OCI-LY1 (cell line): Measurements from ENCODE around the gene KANSL1.

Experiments used
- H2AFZ ChIP-seq: fragments of 200-600 bp; sonication (generic), shearing (Covaris generic); 2 replicates; pipeline ENCODE4 v1.6.0; 2014; ENCODE audit warnings: antibody characterized with exemption, mild to moderate bottlenecking, low read length
- H3F3A ChIP-seq: fragments of 200-600 bp; sonication (generic), shearing (Covaris generic); 2 replicates; pipeline ENCODE4 v1.6.0; 2014; ENCODE audit warnings: mild to moderate bottlenecking, antibody characterized with exemption, low read length, moderate library complexity; ENCODE audit not compliant: insufficient read depth
- H3K27ac ChIP-seq: fragments of 200-600 bp; sonication (generic); 2 replicates; pipeline ENCODE4 v1.5.1; 2014; ENCODE audit warnings: low read length, mixed run types, mild to moderate bottlenecking, low read depth; ENCODE audit not compliant: poor library complexity, severe bottlenecking
- H3K27me3 ChIP-seq: fragments of 200-600 bp; sonication (generic); 2 replicates; pipeline ENCODE4 v1.6.0; 2014; ENCODE audit warnings: antibody characterized with exemption, mild to moderate bottlenecking, low read length, moderate library complexity; ENCODE audit not compliant: insufficient read depth
- H3K36me3 ChIP-seq: fragments of 200-600 bp; sonication (generic); 2 replicates; pipeline ENCODE4 v1.6.1; 2014; ENCODE audit warnings: mild to moderate bottlenecking, antibody characterized with exemption, low read length, moderate library complexity, mixed read lengths; ENCODE audit not compliant: insufficient read depth
- H3K4me1 ChIP-seq: fragments of 200-600 bp; sonication (generic); 2 replicates; pipeline ENCODE4 v1.5.1; 2014; ENCODE audit warnings: mild to moderate bottlenecking, low read length, moderate library complexity; ENCODE audit not compliant: insufficient read depth, severe bottlenecking
- H3K4me2 ChIP-seq: fragments of 200-600 bp; sonication (generic), shearing (Covaris generic); 2 replicates; pipeline ENCODE4 v1.6.1; 2014; ENCODE audit warnings: low read length
- H3K4me3 ChIP-seq: fragments of 200-600 bp; sonication (generic); 2 replicates; pipeline ENCODE4 v1.5.1; 2014; ENCODE audit warnings: low read length, low read depth, mild to moderate bottlenecking, mixed read lengths; ENCODE audit not compliant: poor library complexity, severe bottlenecking
- H3K79me2 ChIP-seq: fragments of 200-600 bp; shearing (Covaris generic); 2 replicates; pipeline ENCODE4 v1.6.1; 2016; ENCODE audit warnings: mixed run types, low read length, mixed read lengths; ENCODE audit not compliant: insufficient read depth
- H3K9ac ChIP-seq: fragments of 200-600 bp; sonication (generic), shearing (Covaris generic); 2 replicates; pipeline ENCODE4 v1.6.1; 2014; ENCODE audit warnings: mild to moderate bottlenecking, low read length, mixed read lengths
- H3K9me2 ChIP-seq: fragments of 200-600 bp; sonication (generic), shearing (Covaris generic); 2 replicates; pipeline ENCODE4 v1.6.1; 2014; ENCODE audit warnings: low read depth, mild to moderate bottlenecking, low read length, mixed read lengths
- H3K9me3 ChIP-seq: fragments of 200-600 bp; shearing (Covaris generic); 2 replicates; pipeline ENCODE4 v1.6.1; 2014; ENCODE audit warnings: low read length, mixed read lengths
- H4K20me1 ChIP-seq: fragments of 200-600 bp; sonication (generic), shearing (Covaris generic); 2 replicates; pipeline ENCODE4 v1.6.0; 2016; ENCODE audit warnings: mild to moderate bottlenecking, low read length; ENCODE audit not compliant: insufficient read depth
- EZH2 ChIP-seq: fragments of 200-600 bp; sonication (generic), shearing (Covaris generic); IDR thresholded peaks from 2 replicates; pipeline ENCODE4 v1.8.0; 2017; ENCODE audit warnings: borderline replicate concordance, mixed run types, mild to moderate bottlenecking, antibody characterized with exemption, low read length, moderate library complexity, mixed read lengths
- TF ChIP-seq, protein P1 (sequence below): fragments of 200-600 bp; sonication (generic), shearing (Covaris generic); IDR thresholded peaks from 2 replicates; pipeline ENCODE4 v1.5.1; 2017; ENCODE audit warnings: mild to moderate bottlenecking, antibody characterized with exemption, low read length, moderate library complexity, mixed read lengths

KANSL1 gene

GRCh38 chr17:46071796-46072195 lies 121.4 kb downstream of the KANSL1 start:
- Histone ChIP-seq H3K9ac (no peak overlapping the region), H3K4me3 (no peak overlapping the region), H3K36me3 (peaks cover 39% of the 10 kb centered on the region), H3F3A (no peaks in the 10 kb centered on the region), H3K27ac (no peak overlapping the region), H3K79me2 (peaks cover 15% of the 10 kb centered on the region; the same call in 1 of the 2 replicates), H2AFZ (no peak overlapping the region), H3K4me1 (no peaks in the 10 kb centered on the region), H3K4me2 (no peak overlapping the region), H4K20me1 (no peaks in the 10 kb centered on the region), H3K9me2 (no peaks in the 10 kb centered on the region), H3K27me3 (no peaks in the 10 kb centered on the region), H3K9me3 (no peaks in the 10 kb centered on the region)
- TF ChIP-seq, protein P1, sequence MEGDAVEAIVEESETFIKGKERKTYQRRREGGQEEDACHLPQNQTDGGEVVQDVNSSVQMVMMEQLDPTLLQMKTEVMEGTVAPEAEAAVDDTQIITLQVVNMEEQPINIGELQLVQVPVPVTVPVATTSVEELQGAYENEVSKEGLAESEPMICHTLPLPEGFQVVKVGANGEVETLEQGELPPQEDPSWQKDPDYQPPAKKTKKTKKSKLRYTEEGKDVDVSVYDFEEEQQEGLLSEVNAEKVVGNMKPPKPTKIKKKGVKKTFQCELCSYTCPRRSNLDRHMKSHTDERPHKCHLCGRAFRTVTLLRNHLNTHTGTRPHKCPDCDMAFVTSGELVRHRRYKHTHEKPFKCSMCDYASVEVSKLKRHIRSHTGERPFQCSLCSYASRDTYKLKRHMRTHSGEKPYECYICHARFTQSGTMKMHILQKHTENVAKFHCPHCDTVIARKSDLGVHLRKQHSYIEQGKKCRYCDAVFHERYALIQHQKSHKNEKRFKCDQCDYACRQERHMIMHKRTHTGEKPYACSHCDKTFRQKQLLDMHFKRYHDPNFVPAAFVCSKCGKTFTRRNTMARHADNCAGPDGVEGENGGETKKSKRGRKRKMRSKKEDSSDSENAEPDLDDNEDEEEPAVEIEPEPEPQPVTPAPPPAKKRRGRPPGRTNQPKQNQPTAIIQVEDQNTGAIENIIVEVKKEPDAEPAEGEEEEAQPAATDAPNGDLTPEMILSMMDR: no peak
- TF ChIP-seq EZH2: no peak

- no peaks in the 10 kb centered on the region for H4K20me1 ChIP-seq
- no peak overlapping the region for H3K9ac ChIP-seq
- no peak overlapping the region for H3K4me2 ChIP-seq
- H3K27ac ChIP-seq: no peak overlapping the region
- H3K9me2 ChIP-seq: no peaks in the 10 kb centered on the region
- no peaks in the 10 kb centered on the region for H3K27me3 ChIP-seq
- no peaks in the 10 kb centered on the region for H3K4me1 ChIP-seq
- no peak overlapping the region for H3K4me3 ChIP-seq
- no peaks in the 10 kb centered on the region for H3F3A ChIP-seq
- H3K79me2 ChIP-seq: no peaks in the 10 kb centered on the region
- H3K36me3 ChIP-seq: peaks cover 67% of the 10 kb centered on the region
- TF ChIP-seq EZH2: no peak
- TF ChIP-seq, protein P1: no peak
- no peak overlapping the region for H2AFZ ChIP-seq
- H3K9me3 ChIP-seq: no peaks in the 10 kb centered on the region
Measured at GRCh38 chr17:46064460-46064859, 128.8 kb downstream of the KANSL1 start.

DNA sequence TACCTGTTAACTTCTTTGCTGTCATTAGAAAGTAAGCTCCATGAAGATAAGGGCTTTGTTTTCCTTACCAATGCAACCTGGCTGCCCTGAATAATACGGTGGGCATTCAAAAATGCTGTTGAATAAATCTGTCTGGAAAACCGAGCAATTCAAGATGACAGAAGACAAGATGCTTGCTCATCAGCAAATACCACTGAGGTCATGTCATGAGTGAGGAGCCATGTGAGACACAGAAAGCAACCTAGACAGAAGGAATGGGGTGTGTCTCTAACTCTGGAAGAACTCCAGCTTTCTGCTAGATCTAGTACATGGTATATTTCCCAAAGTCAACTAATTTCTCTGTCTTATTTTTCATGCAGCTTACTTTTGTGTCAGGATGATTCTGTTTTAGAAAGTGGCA lies 130.0 kb downstream of the KANSL1 start:
- H3K9ac ChIP-seq: no peak overlapping the region
- H4K20me1 ChIP-seq: no peaks in the 10 kb centered on the region
- H3K27me3 ChIP-seq: no peaks in the 10 kb centered on the region
- TF ChIP-seq, protein P1: no peak
- TF ChIP-seq EZH2: no peak
- no peaks in the 10 kb centered on the region for H3F3A ChIP-seq
- H3K79me2 ChIP-seq: no peaks in the 10 kb centered on the region
- H3K4me3 ChIP-seq: no peak overlapping the region
- peaks cover 65% of the 10 kb centered on the region for H3K36me3 ChIP-seq
- no peak overlapping the region for H2AFZ ChIP-seq
- no peak overlapping the region for H3K4me2 ChIP-seq
- H3K27ac ChIP-seq: no peak overlapping the region
- H3K4me1 ChIP-seq: no peaks in the 10 kb centered on the region
- no peaks in the 10 kb centered on the region for H3K9me2 ChIP-seq
- H3K9me3 ChIP-seq: no peaks in the 10 kb centered on the region
